K562 (cell line): ENCODE data around the gene TENM3. TPM values are rescaled to one million over a fixed set of nuclear protein-coding genes. Genes with fewer than 3 reads are reported as not detected.

ENCODE experiments used
- ATAC-seq: fragments of 200-7000 bp; cut with Tn5 transposase; 3 replicates; pipeline ENCODE4 v1.9.1; 2020; ENCODE audit warnings: moderate library complexity
- BruUV-seq: library from RNA; stranded (reverse); fragments of 400-500 nt; replicated peaks from 2 replicates; lab custom pipeline; 2021; lab: Mats Ljungman, UMichigan
- CTCF ChIA-PET: fragments of 300-600 bp; formaldehyde crosslinking; extraction: SDS; loops from one replicate; lab custom pipeline; 2021; ENCODE audit warnings: low intra/inter-chr PET ratio; lab: Yijun Ruan, JAX
- POLR2A ChIA-PET: fragments of 300-600, 350-650 bp; sonication (Branson Sonifier 250); formaldehyde crosslinking; extraction: SDS; loops from one replicate; lab custom pipeline; 2021; ENCODE audit warnings: antibody characterized with exemption, inconsistent platforms; lab: Yijun Ruan, JAX
- DNase-seq, 4 experiments: peaks; one replicate each; pipeline versions ENCODE4 v3.0.0 to v3.0.0-alpha.2; 2011 to 2018; ENCODE audit warnings: low spot score in 3 of 4, mixed read lengths in 3 of 4; ENCODE audit errors: extremely low read depth in 1 of 4
- FAIRE-seq: peaks from 2 replicates; lab custom pipeline; 2011; peaks lifted over from hg19 to GRCh38; lab: Jason Lieb, UNC
- H2AFZ ChIP-seq: 2 replicates; pipeline ENCODE4 v1.6.0; 2011; ENCODE audit warnings: low read depth, low read length, control low read depth, inconsistent platforms
- H3K27ac ChIP-seq: fragments of 200-600 bp; 3 replicates; pipeline ENCODE4 v1.8.0; 2011; ENCODE audit warnings: low read depth, mild to moderate bottlenecking, control low read depth, inconsistent platforms, low read length, moderate library complexity, mixed read lengths; ENCODE audit errors: extremely low read depth
- H3K27me3 ChIP-seq, 2 experiments: fragments of 300-600 bp in 1 of 2; 2 replicates in 1 of 2; 3 replicates in 1 of 2; pipeline versions ENCODE4 v1.6.0 to v1.8.0; 2011; ENCODE audit warnings: inconsistent platforms in 2 of 2, low read length in 2 of 2, mild to moderate bottlenecking in 1 of 2, mixed read lengths in 1 of 2, moderate library complexity in 1 of 2; ENCODE audit not compliant: control insufficient read depth in 2 of 2, insufficient read depth in 2 of 2
- H3K36me3 ChIP-seq: fragments of 300-600 bp; 3 replicates; pipeline ENCODE4 v1.8.0; 2011; ENCODE audit warnings: mild to moderate bottlenecking, low read length, inconsistent platforms; ENCODE audit not compliant: control insufficient read depth, insufficient read depth
- H3K4me1 ChIP-seq, 2 experiments: fragments of 200-600 bp in 1 of 2; replicated peaks in 1 of 2; 2 replicates in 1 of 2; 3 replicates in 1 of 2; pipeline versions ENCODE4 v1.5.1 to v1.8.0; 2011; ENCODE audit warnings: inconsistent platforms in 2 of 2, low read length in 2 of 2, mild to moderate bottlenecking in 1 of 2, mixed read lengths in 1 of 2, moderate library complexity in 1 of 2; ENCODE audit not compliant: control insufficient read depth in 2 of 2, insufficient read depth in 2 of 2
- H3K4me2 ChIP-seq: 2 replicates; pipeline ENCODE4 v1.6.1; 2011; ENCODE audit warnings: low read length, control low read depth, inconsistent platforms, mixed read lengths; ENCODE audit not compliant: insufficient read depth
- H3K4me3 ChIP-seq: fragments of 200-600 bp; sonication (generic), shearing (Covaris generic); 2 replicates; pipeline ENCODE4 v1.5.1; 2016; ENCODE audit warnings: control low read depth, inconsistent platforms
- H3K79me2 ChIP-seq: fragments of 200-600 bp; 3 replicates; pipeline ENCODE4 v1.8.0; 2011; ENCODE audit warnings: low read length, inconsistent platforms; ENCODE audit not compliant: control insufficient read depth, insufficient read depth
- H3K9ac ChIP-seq, 2 experiments: 2 replicates each; pipeline versions ENCODE4 v1.6.0 to v1.6.1; 2011; ENCODE audit warnings: low read depth in 2 of 2, low read length in 2 of 2, control low read depth in 1 of 2, inconsistent platforms in 1 of 2, mild to moderate bottlenecking in 1 of 2, mixed read lengths in 1 of 2; ENCODE audit not compliant: insufficient read depth in 1 of 2
- H3K9me1 ChIP-seq: one replicate; pipeline ENCODE4 v1.6.0; 2011; ENCODE audit warnings: inconsistent platforms, mild to moderate bottlenecking, low read length, moderate library complexity; ENCODE audit not compliant: control insufficient read depth, insufficient read depth
- H3K9me3 ChIP-seq: replicated peaks from 2 replicates; pipeline ENCODE4 v1.5.1; 2011; ENCODE audit warnings: low read depth, low read length, inconsistent platforms; ENCODE audit not compliant: control insufficient read depth, insufficient read depth
- H4K20me1 ChIP-seq: replicated peaks from 2 replicates; pipeline ENCODE4 v1.6.1; 2011; ENCODE audit warnings: low read length, inconsistent platforms, mixed read lengths; ENCODE audit not compliant: control insufficient read depth, insufficient read depth
- NFE2 ChIP-seq: IDR thresholded peaks from 2 replicates; pipeline ENCODE4 v1.6.1; 2014; ENCODE audit warnings: antibody characterized with exemption, low read depth
- NFIC ChIP-seq: fragments of 450-650 bp; IDR thresholded peaks from 2 replicates; pipeline ENCODE4 v1.6.1; 2017; ENCODE audit warnings: mild to moderate bottlenecking, inconsistent platforms
- REST ChIP-seq, 2 experiments: fragments of 450-650 bp; formaldehyde crosslinking in 1 of 2; IDR thresholded peaks; 2 replicates each; pipeline versions ENCODE4 v1.4.0 to v1.6.1; 2014 to 2020; ENCODE audit warnings: mild to moderate bottlenecking in 2 of 2, borderline replicate concordance in 1 of 2, low read depth in 1 of 2
- WGBS: fragments of 100-300 bp; shearing (Covaris generic); methylation state at CpG from one replicate; pipeline ENCODE4 v1.1.6; 2016; ENCODE audit warnings: low coverage, mixed read lengths; ENCODE audit not compliant: insufficient coverage; ENCODE audit errors: missing lambda C conversion rate; 5-methylcytosine and 5-hydroxymethylcytosine counted together
- in situ Hi-C: fragments of 300-500 bp; cut with MboI; formaldehyde crosslinking; loops from 4 replicates; pipeline ENCODE4 v1.15.0; 2018; ENCODE audit warnings: inconsistent platforms, mixed read lengths
- intact Hi-C: fragments of 100-400 bp; cut with micrococcal nuclease; formaldehyde crosslinking; loops from 2 replicates; pipeline ENCODE4 v1.14.2; 2022
- polyA plus RNA-seq, 8 experiments: library from polyadenylated mRNA; depleted of rRNA in 4 of 8; stranded (reverse) in 5 of 8; unstranded in 3 of 8; fragments of >200 nt; fragmentation: Nextera tagmentation in 2 of 8; fragmentation: Illumina TruSeq in 1 of 8; extraction: Ambion mirVana in 2 of 8; extraction: Trizol in 1 of 8; gene quantifications; 2 replicates each; pipeline versions ENCODE4 v1.2.1 to v1.2.3, GENCODE V29; 2011 to 2014; ENCODE audit warnings: inconsistent platforms in 1 of 8, missing spikeins in 1 of 8
- total RNA-seq, 7 experiments: library from RNA; depleted of rRNA in 6 of 7; stranded (reverse); fragments of >200 nt in 6 of 7; fragmentation: Illumina TruSeq in 2 of 7; extraction: Trizol in 2 of 7; gene quantifications; 2 replicates each; pipeline versions ENCODE4 v1.2.1 to v1.2.3, GENCODE V29; 2011 to 2021; ENCODE audit warnings: low replicate concordance in 1 of 7

The TENM3 gene
- total and polyA plus RNA-seq, 9 of the 15 experiments (the other 6 are each of a cell fraction or from before 2014, with no cell fraction given), result 0.01 to 0.02 TPM; not detected in 7

- TF ChIP-seq REST (IDR thresholded peaks at IDR 0.05; ENCODE audit: borderline replicate concordance), result no peak
- TF ChIP-seq REST (CRISPR knock-in tag; IDR thresholded peaks at IDR 0.05; ENCODE audit: low read depth), result no peak
- TF ChIP-seq, all 486 proteins: peak for 5
Observed at GRCh38 chr4:182743815-182744214, 500.6 kb downstream of the TENM3 start (continued).

GRCh38 chr4:182745237-182745636, 502.0 kb downstream of the TENM3 start:
- H3K4me2 ChIP-seq, result no peak overlapping the region
- no peaks in the 10 kb centered on the region for H3K79me2 ChIP-seq
- peak in 1 of 4 experiments; percentile 14 for DNase-seq
- no peak for TF ChIP-seq NFE2
- TF ChIP-seq NFIC, result peak; percentile 37; the same call in 1 of the 2 replicates
- POLR2A ChIA-PET, result no interaction called here
- H3K9ac ChIP-seq, result no peak overlapping the region
- no peaks in the 10 kb centered on the region for H3K9me1 ChIP-seq
- H3K9me3 ChIP-seq, result no peaks in the 10 kb centered on the region
- H3K27me3 ChIP-seq, result no peaks in the 10 kb centered on the region
- H3K36me3 ChIP-seq, result no peaks in the 10 kb centered on the region
- CTCF ChIA-PET, result no interaction called here
- in situ Hi-C loops (no loop called here), intact Hi-C loops (no loop called here)
- no peak overlapping the region for H2AFZ ChIP-seq
- WGBS, result 0% methylated on average over 4 of the region's 4 CpGs
- H3K27ac ChIP-seq, result no peak overlapping the region
- ATAC-seq, result no peak
- FAIRE-seq, result no peak
- BruUV-seq, result no TSS peak
- H4K20me1 ChIP-seq, result no peaks in the 10 kb centered on the region
- H3K4me1 ChIP-seq, result no peaks in the 10 kb centered on the region
- H3K4me3 ChIP-seq, result no peak overlapping the region
